Left ventricle myocardium inferior (tissue), 1 donor: ENCODE data around the gene SYT2. TPM values are rescaled to one million over a fixed set of nuclear protein-coding genes. Genes with fewer than 3 reads are reported as not detected.
A peak's percentile ranks its signal among the peaks of the same experiment; 100 is the strongest.

ENCODE experiments used
- DNase-seq: peaks from one replicate; pipeline ENCODE4 v3.0.0-alpha.2; 2020
- H3K27ac ChIP-seq: fragments of 200-600 bp; replicated peaks from 2 replicates; pipeline ENCODE4 v1.8.0; 2021
- H3K27me3 ChIP-seq: fragments of 200-600 bp; 2 replicates; pipeline ENCODE4 v1.8.0; 2021; ENCODE audit warnings: low read depth
- H3K36me3 ChIP-seq: fragments of 200-600 bp; 2 replicates; pipeline ENCODE4 v1.8.0; 2021
- H3K4me1 ChIP-seq: fragments of 200-600 bp; 2 replicates; pipeline ENCODE4 v1.8.0; 2021
- H3K4me3 ChIP-seq: fragments of 200-600 bp; 2 replicates; pipeline ENCODE4 v1.8.0; 2021; ENCODE audit warnings: mild to moderate bottlenecking, moderate library complexity
- H3K9me3 ChIP-seq: fragments of 200-600 bp; replicated peaks from 2 replicates; pipeline ENCODE4 v1.8.0; 2021
- intact Hi-C: fragments of 100-400 bp; cut with micrococcal nuclease; formaldehyde crosslinking; loops from one replicate; pipeline ENCODE4 v1.11.0; 2022
- total RNA-seq: library from RNA; stranded (reverse); fragmentation: NEBNext Ultra II Directional; extraction: Animal tissue kit (Norgen Biotek cat#: 25700); gene quantifications from one replicate; pipeline ENCODE4 v1.2.1, GENCODE V29; 2021
- TF ChIP-seq, protein P1 (sequence below): fragments of 200-600 bp; IDR thresholded peaks from 2 replicates; pipeline ENCODE4 v1.8.0; 2021; ENCODE audit warnings: antibody characterized with exemption, mild to moderate bottlenecking, borderline replicate concordance
- donor health status: DM: no; HTN: yes; CAD: no; lungs with severe emphysema.

Gene SYT2
- total RNA-seq, 1 donor from 2014 or later: not detected

DNA sequence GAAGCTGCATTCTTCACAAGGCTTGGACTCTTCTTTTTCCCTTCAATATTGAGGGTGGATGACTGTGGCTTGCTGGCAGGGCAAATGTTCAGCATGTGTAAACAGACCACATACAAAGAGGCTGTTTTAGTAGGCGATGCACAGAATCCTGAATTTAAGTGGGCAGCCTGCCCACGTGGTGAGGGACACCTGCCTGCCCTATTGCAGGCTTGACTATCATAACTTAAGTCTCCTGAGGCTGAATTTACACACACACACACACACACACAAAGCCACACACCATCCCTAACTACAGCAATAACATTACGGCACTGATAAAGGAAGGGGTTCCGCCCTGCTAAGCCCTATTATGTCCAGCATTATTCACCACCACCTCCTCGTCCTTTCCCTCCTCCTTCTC lies 15.9 kb downstream of the SYT2 start:
- H3K36me3 ChIP-seq: no peaks in the 10 kb centered on the region
- no peak overlapping the region for H3K4me3 ChIP-seq
- no peaks in the 10 kb centered on the region for H3K4me1 ChIP-seq
- TF ChIP-seq, protein P1, sequence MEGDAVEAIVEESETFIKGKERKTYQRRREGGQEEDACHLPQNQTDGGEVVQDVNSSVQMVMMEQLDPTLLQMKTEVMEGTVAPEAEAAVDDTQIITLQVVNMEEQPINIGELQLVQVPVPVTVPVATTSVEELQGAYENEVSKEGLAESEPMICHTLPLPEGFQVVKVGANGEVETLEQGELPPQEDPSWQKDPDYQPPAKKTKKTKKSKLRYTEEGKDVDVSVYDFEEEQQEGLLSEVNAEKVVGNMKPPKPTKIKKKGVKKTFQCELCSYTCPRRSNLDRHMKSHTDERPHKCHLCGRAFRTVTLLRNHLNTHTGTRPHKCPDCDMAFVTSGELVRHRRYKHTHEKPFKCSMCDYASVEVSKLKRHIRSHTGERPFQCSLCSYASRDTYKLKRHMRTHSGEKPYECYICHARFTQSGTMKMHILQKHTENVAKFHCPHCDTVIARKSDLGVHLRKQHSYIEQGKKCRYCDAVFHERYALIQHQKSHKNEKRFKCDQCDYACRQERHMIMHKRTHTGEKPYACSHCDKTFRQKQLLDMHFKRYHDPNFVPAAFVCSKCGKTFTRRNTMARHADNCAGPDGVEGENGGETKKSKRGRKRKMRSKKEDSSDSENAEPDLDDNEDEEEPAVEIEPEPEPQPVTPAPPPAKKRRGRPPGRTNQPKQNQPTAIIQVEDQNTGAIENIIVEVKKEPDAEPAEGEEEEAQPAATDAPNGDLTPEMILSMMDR: no peak
- intact Hi-C loops: no loop called here
- H3K27me3 ChIP-seq: peaks cover 91% of the 10 kb centered on the region
- no peak for DNase-seq
- no peak overlapping the region for H3K27ac ChIP-seq
- H3K9me3 ChIP-seq: no peaks in the 10 kb centered on the region

DNA sequence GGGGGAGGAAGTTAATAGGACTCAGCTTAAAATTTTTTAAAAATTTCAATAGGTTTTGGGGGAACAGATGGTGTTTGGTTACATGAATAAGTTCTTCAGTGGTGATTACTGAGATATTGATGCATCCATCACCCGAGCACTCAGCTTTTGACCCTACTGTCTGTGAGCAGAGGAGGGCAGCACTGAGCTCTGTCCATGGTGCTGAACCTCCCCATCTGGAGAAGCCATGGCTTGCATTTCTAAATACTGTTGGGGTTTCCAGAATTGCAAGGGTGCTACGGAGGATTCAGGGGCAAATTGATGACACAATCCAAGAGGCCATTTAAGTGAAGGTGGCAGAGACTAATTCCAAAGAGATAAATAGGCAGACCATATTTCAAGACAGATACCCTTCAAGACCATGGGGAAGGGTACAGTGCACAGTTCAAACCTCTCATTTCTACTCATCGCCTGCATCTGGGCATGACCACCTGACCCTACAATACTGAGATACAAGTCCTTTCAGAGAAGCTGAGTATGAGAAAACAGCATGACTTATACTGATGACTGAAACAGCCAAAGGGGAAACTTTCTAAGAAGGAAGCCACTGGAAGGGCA lies 17.2 kb downstream of the SYT2 start:
- H3K36me3 ChIP-seq: no peaks in the 10 kb centered on the region
- peaks cover 92% of the 10 kb centered on the region for H3K27me3 ChIP-seq
- intact Hi-C loops: no loop called here
- TF ChIP-seq, protein P1: peak; percentile 58
- H3K27ac ChIP-seq: no peak overlapping the region
- no peaks in the 10 kb centered on the region for H3K4me1 ChIP-seq
- DNase-seq: peak; percentile 50
- no peak overlapping the region for H3K4me3 ChIP-seq
- no peaks in the 10 kb centered on the region for H3K9me3 ChIP-seq

DNA sequence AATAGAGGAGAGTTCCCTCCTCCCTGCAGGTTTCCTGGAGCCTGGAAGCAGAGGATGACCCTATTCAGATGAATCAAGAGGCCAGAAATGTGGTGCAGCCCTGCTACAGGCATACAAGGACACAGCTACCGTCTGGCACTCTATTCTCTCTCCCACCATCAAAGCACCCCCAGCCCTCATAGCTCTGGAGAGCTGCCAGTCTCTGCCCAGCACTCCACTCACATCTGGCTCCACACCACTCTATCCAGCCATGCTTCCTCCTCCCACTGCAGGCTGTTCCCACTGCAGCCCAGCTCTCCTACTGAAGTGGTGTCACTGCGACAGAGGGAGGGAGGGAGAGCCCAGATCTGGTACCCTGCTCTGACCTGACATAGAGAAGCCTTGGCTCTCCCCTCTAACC lies 18.4 kb downstream of the SYT2 start:
- TF ChIP-seq, protein P1: no peak
- Histone ChIP-seq H3K4me1 (no peaks in the 10 kb centered on the region), H3K9me3 (no peaks in the 10 kb centered on the region), H3K27me3 (peaks cover 91% of the 10 kb centered on the region), H3K4me3 (no peak overlapping the region), H3K36me3 (no peaks in the 10 kb centered on the region), H3K27ac (no peak overlapping the region)
- intact Hi-C loops: no loop called here
- DNase-seq: no peak

DNA sequence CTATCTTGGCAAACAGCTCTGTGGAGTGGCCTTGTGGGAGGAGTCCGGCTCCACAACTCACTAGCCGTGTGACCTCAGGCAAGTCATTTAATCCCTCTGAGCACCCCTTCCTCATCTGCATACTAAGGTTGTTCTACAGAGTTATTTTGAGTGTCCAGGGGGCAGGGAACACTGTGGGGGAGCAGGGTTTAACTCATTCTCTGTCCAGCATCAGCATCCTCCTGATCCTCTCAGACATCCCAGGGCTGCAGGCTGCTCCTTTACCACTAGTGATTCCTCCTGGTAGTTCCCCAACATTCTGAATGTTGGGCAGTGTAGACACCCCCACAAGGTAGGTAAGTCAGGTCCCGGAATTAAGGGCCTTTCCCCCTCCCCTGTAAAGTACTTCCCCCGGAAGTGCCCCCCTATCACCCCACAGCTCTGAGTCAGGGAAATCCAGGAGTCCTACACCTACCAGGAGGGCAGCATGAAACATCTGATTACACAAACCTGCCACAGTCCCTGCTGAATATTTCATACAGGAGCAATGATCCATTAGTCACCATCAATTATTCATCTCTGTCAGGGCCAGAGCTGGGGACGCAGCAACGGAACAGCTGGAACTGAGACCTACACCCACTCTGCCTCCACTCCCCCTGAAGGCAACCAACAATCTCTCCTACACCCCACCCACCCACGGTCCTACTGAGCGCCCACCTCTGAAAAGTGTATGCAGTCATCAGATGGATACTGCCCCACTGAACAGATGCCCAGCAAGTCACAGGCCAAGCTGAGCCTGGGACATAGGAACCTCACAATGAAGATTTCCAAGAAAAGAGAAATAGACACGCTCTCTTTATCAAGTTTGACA lies 20.5 kb downstream of the SYT2 start:
- Histone ChIP-seq H3K4me3 (no peak overlapping the region), H3K36me3 (no peaks in the 10 kb centered on the region), H3K4me1 (no peaks in the 10 kb centered on the region), H3K27ac (no peak overlapping the region), H3K27me3 (peaks cover 91% of the 10 kb centered on the region), H3K9me3 (no peaks in the 10 kb centered on the region)
- TF ChIP-seq, protein P1: no peak
- DNase-seq: no peak
- intact Hi-C loops: no loop called here

DNA sequence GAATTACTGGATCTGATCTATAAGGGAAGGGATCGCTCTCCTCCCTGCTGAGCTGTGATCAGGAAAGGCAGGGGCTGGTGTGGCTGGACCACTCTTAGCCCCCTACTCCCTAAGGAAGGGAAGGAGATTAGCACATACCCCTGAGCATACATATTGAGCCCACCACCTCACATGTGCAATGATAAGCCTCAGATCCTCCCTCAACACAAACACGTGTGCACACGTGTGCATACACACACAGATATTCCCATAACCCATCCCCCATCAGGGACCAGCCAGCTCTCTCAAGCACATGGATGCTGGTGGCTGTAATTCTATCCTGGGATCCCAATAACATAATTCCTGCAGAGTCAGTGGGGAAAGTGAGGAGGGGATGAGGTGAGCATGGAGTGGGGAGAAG lies 21.2 kb downstream of the SYT2 start:
- Histone ChIP-seq H3K27ac (no peak overlapping the region), H3K4me1 (no peaks in the 10 kb centered on the region), H3K4me3 (no peak overlapping the region), H3K36me3 (no peaks in the 10 kb centered on the region), H3K27me3 (peaks cover 91% of the 10 kb centered on the region), H3K9me3 (no peaks in the 10 kb centered on the region)
- no peak for DNase-seq
- intact Hi-C loops: no loop called here
- TF ChIP-seq, protein P1: no peak
